Transverse colon (tissue), 4 donors: Measurements from ENCODE around the gene CNN1.

Experiments
- EP300 ChIP-seq: sonication (generic); formaldehyde crosslinking; IDR thresholded peaks from one replicate; pipeline ENCODE4 v1.6.1; 2017; ENCODE audit warnings: antibody characterized with exemption, low read depth
- POLR2A ChIP-seq: fragments of 450-650 bp; IDR thresholded peaks from one replicate; pipeline ENCODE4 v1.6.1; 2016; ENCODE audit warnings: antibody characterized with exemption, mild to moderate bottlenecking, moderate library complexity
- POLR2AphosphoS5 ChIP-seq, 3 donors: sonication (generic); formaldehyde crosslinking; IDR thresholded peaks; one replicate each; pipeline ENCODE4 v1.6.1; 2016; ENCODE audit warnings: antibody characterized with exemption in 3 of 3
- TF ChIP-seq, protein P1 (sequence below), 5 experiments: fragments of 200-600 bp in 3 of 5; fragments of 450-650 bp in 2 of 5; sonication (generic) in 3 of 5; IDR thresholded peaks; 1 replicate in 2 of 5; 2 replicates in 3 of 5; pipeline ENCODE4 v1.5.1; 2016 to 2017; ENCODE audit warnings: antibody characterized with exemption in 5 of 5, inconsistent platforms in 3 of 5, mild to moderate bottlenecking in 2 of 5, moderate library complexity in 1 of 5

DNA sequence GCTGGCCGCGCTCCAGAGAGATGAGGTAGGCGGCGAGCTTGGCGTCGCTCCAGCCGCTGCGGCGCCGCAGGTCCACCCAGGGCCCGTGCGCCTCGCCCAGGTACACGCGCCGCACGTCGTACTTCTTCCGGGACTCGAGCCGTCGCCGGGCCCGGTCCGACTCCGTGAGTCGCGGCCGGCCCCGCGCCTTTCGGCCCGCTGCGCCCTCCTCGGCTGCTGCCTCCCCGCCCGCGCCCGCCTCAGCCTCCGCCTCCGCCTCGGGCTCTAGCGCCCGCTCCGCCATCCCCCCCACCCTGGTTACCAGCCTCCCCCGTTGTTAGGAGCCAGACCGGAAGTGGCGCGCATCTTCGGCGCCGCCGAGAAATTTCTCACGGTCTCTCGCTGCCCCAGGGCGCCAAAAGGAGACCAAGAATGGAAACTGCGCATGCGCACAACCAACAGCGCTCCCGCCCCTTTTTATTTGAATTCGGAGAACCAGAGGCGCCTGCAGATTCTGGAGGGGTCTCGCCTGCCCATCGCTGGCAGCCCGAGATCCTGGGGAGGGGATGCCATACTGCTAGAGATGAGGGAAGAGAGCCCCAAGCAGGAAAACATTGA, 33.0 kb upstream of the CNN1 start, which contains the start of gene ZNF653:
- TF ChIP-seq, protein P1, sequence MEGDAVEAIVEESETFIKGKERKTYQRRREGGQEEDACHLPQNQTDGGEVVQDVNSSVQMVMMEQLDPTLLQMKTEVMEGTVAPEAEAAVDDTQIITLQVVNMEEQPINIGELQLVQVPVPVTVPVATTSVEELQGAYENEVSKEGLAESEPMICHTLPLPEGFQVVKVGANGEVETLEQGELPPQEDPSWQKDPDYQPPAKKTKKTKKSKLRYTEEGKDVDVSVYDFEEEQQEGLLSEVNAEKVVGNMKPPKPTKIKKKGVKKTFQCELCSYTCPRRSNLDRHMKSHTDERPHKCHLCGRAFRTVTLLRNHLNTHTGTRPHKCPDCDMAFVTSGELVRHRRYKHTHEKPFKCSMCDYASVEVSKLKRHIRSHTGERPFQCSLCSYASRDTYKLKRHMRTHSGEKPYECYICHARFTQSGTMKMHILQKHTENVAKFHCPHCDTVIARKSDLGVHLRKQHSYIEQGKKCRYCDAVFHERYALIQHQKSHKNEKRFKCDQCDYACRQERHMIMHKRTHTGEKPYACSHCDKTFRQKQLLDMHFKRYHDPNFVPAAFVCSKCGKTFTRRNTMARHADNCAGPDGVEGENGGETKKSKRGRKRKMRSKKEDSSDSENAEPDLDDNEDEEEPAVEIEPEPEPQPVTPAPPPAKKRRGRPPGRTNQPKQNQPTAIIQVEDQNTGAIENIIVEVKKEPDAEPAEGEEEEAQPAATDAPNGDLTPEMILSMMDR (IDR thresholded peaks at IDR 0.05): no peak
- TF ChIP-seq POLR2A: peak; percentile 41
- TF ChIP-seq EP300: no peak
- peak; percentile 34 to 40 (median 36) for TF ChIP-seq POLR2AphosphoS5 (IDR thresholded peaks at IDR 0.05)
